HG03159 (cell line): ENCODE results near the gene IL6ST.

Source experiments
- ATAC-seq: cut with Tn5 transposase; IDR thresholded peaks from one replicate; pipeline ENCODE4 v1.9.1; 2021; ENCODE audit warnings: mild to moderate bottlenecking, moderate library complexity; ENCODE audit not compliant: unreplicated experiment

Gene IL6ST

GRCh38 chr5:55923865-55924500 is 70.8 kb downstream of the IL6ST start:
- no peak for ATAC-seq

- no peak for ATAC-seq
These were observed 71.5 kb downstream of the IL6ST start for GRCh38 chr5:55923177-55923771.

GRCh38 chr5:55921617-55922016 is 73.1 kb downstream of the IL6ST start:
- ATAC-seq: no peak

- no peak for ATAC-seq
These were observed 74.0 kb downstream of the IL6ST start for GRCh38 chr5:55920784-55921183.

- ATAC-seq: no peak
These were observed 75.1 kb downstream of the IL6ST start for GRCh38 chr5:55919625-55920024.

GRCh38 chr5:55918087-55919035 is 76.4 kb downstream of the IL6ST start:
- no peak for ATAC-seq

- no peak for ATAC-seq
These were observed 77.2 kb downstream of the IL6ST start for GRCh38 chr5:55917402-55918086.

- ATAC-seq: no peak
These were observed 77.8 kb downstream of the IL6ST start for GRCh38 chr5:55916986-55917385.

GRCh38 chr5:55915783-55916182 is 79.0 kb downstream of the IL6ST start:
- ATAC-seq: no peak

GRCh38 chr5:55914971-55915370 is 79.8 kb downstream of the IL6ST start:
- no peak for ATAC-seq

- peak; percentile 92 for ATAC-seq
These were observed 81.0 kb downstream of the IL6ST start for GRCh38 chr5:55913466-55914413.

- no peak for ATAC-seq
These were observed 82.7 kb downstream of the IL6ST start for GRCh38 chr5:55911784-55912653.

GRCh38 chr5:55908804-55909203 is 86.0 kb downstream of the IL6ST start:
- no peak for ATAC-seq

GRCh38 chr5:55907927-55908326 is 86.8 kb downstream of the IL6ST start:
- no peak for ATAC-seq

GRCh38 chr5:55905251-55905650 is 89.5 kb downstream of the IL6ST start:
- no peak for ATAC-seq

- no peak for ATAC-seq
These were observed 90.6 kb downstream of the IL6ST start for GRCh38 chr5:55904152-55904551.

GRCh38 chr5:55903121-55903701 is 91.6 kb downstream of the IL6ST start:
- peak; percentile 88 for ATAC-seq

- no peak for ATAC-seq
These were observed 92.1 kb downstream of the IL6ST start for GRCh38 chr5:55902696-55903095.

GRCh38 chr5:55900776-55901175 is 94.0 kb downstream of the IL6ST start:
- ATAC-seq: no peak
